ENCODE results near the gene ONECUT3.

The ONECUT3 gene

DNA sequence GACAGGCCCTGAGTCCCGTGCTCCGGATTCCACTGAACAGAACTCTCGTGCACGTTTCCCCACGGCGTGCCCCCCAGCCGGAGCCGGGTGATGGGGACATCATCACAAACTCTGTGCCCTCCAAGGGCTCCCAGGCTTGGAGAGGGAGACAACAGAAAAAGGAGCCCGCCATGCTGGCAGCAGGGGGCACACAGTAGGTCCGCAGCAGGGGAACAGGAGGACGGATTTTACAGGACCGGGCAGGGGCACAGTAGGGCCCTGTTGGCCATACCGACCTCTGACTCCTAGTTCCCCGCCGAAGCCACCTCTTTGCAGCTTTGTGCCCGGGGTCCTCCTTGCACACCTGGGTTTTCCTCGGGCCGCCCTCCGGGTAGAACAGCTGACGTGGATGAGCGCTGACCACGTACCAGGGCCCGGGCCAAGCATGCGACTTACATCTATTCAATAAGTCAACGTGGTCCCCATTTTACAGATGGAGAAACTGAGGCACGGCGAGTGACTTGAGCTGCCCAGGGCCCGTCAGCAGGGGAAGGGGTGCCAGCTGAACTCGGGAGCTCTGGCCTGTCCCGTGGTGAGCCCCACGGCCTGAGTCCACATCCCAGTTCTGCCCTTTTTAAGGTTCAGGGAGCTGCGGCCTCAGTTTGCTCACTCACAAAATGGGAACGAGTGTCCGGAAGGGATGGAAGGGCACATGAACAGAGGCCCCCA is 10.2 kb upstream of the ONECUT3 start:
- DNase-seq = no peak

DNA sequence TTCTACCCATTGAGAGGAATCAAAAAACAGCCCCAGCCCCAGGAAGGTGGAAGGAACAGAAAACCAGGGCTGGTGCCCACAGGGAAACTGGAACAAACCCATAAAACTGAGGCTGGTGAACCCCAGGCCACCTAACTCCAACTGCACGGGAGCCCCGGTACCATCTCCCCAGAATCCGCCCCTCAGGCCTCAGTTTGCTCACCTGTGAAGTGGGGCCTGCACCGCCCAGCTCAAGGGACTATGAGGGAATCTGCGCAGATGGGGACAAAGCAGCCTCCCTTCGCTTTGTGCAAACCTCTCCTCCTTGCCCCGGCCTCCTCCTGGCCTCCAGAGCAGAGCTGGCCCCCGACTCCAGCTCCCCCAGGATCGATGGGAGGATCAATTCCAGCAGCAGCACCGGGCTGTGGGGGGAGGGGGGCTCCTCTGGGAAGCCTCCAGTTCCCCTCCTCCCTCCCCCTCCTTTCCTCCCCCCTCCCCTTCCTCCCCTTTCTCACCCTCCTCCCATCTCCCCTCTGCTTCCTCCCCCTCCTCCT is 9.1 kb upstream of the ONECUT3 start:
- DNase-seq = no peak

DNA sequence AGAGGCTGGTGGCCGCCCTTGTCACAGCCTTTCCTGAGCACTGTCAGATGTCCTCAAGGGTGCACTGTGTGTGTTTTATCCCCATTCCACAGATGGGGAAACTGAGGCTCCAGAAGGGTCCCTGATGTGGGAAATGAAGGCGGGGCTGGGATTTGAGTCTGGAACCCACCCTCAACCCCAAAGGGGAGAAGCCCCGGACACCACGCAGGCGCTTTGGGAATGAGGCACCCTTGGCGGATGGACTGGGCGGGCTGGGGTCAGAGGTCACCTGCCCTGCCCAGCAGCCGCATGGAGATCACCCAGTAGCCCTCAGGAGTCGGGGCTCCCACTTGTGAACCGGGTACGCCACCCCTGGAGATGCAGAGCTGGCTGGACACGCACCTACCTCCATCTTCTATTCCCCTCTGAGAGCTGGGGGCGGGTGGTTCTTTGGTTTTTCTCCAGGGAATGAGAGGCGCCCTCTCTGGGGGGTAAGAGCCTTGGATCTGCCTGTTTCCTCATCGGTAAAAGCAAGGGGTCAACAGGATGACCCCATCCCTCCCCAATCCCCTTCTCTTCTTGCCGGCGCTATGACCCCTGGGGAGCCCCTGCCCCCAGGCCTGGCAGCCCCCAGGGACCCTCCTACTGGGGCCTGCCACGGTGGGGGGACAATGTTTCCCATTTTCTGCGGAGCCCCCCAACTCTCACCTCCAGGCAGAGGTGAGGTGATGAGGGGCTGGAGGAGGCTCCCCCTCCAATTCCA is 8.3 kb upstream of the ONECUT3 start:
- DNase-seq = no peak

GRCh38 chr19:1745589-1746031 is 7.7 kb upstream of the ONECUT3 start:
- no peak for DNase-seq

GRCh38 chr19:1746401-1747284 is 6.7 kb upstream of the ONECUT3 start:
- no peak for DNase-seq

DNA sequence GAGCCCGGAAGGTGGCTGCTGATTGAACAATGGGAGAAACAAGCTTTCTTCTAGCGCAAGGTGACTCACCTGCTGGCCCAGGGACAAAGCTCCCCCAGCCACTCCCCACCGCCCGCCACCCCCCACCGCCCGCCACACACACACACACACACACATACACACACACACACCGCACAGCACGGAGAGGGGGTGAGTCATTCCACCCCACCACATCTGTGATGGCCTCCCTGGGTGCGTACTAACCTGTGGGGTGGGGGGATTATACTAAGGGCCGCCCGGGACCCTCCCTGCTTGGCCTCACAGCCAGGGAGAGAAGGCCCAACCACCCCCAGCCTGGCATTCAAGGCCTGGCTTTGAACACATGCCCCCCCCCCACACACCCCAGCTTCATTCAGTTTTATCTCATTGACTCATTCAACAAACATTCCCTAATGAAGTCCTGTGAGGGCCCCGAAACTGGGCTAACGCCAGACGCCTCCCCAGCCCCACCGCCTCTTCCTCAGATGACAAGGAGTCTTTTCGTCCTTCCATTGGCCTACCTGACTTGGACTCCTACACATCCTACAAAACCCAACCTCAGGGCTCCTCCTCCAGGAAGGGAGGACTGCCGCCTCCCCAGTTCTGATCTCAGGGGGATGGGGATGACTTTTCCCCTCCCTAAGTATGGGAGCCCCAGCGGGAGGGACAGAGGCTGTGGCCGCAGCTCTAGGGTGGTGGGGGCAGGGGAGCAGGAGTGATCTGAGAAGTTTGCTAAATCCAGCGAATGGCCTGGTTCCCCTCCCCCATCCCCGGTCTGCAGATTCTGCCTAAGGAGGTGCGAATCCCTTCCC is 5.8 kb upstream of the ONECUT3 start:
- no peak for DNase-seq

- DNase-seq = no peak
Measured at GRCh38 chr19:1748115-1748872, 5.0 kb upstream of the ONECUT3 start.

DNA sequence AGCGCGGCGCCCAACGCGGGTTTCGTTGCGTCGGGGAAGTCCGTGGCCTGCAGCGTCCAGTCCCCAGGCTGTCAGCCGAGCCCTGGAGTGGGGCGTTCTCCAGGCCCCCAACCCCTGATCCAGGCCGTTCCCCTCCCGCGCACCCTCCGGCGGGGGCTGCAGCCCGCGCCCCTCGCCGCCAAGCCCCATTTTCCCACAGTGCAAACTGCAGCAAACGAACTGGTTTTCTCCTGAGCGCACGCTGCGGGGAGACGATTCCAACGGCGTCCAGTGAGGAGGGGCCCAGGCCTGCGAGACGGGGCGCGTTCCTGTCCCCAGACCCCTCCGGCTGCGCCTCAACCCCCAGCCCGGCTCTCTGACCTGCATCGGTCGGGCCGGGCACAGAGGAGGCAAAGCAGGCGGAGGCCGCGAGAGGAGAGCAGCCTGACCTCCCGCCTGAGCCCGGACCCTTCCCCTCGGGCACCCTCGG is 4.4 kb upstream of the ONECUT3 start:
- no peak for DNase-seq

DNA sequence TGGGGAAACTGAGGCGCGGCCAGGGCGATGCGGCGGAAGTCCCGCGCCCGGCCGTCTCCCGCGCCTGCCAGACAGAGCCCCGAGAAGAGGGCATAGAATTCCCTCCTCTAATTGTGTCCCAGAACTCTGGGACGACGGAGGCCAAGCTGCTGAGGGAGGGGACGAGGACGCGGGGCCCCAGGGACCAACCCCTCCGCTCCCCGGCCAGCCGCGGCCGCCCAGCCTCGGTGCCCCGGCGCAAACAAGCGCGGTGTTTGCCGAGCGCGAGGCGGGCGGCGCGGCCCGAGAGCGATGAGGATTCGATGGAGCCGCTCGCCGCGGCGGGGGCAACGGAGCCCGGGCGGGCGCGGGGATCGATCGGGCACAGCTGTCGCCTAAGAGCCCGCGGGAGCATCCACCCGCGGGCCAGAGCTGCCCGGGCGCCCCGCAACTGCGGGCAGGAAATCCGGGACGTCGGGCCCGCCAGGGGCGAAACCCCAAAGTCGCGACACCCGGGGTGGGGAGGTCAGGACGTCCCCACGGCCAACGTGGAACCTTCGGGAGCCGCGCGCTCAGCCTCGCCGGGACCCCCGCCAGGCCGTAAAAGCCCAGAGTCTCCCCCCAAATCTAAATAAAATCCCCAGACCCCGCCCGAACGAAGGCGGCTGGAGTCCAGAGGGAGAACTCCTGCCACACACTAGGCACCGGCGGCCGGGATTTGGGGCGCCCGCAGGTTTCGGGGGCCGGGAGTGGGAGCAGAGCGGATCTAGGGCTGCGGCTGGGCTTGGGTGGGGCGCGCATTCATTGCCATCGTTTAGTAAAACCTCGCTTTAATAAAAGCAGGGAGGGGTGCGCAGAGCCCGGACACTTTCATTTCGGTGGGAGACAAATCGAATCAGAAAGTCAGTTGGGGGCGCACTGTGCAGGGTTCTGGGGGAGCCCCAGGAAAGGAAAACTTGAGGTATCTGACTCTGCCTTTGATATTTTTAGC is 3.6 kb upstream of the ONECUT3 start:
- no peak for DNase-seq

DNA sequence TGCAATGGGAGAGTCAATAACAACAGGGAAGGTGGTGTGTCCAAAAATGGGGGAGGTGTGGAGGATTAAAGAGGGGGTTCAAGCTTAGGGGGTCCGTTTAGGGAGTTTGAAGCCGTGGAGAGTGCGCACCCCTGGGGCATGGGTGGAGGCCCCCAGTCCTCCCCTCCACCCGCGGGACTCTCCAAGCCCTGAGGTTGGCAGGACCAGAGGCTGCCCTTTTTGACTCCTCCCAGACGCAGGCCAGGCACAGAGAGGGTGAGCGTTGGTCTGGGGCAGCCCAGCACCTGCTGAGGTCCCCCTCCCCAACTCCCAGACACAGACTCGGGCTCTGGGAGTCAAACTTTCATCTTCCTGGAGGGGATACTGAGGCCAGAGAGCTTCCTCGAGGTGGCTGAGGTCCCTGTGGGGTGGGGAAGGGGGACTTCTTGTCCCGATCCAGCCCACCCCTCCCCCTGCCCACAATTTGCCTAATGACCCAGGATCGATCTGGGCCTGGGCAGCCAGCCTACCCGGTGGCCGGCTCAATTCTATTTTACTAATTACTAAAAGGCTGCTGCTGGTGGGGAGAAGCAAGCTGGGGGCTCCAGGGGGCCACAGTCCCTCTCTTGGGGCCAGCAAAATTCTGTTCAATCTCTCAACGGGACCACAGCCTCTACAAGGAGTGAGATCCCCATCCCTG is 2.8 kb upstream of the ONECUT3 start:
- DNase-seq = no peak

GRCh38 chr19:1751367-1752008 is 1.8 kb upstream of the ONECUT3 start:
- DNase-seq = no peak

- no peak for DNase-seq
Measured at GRCh38 chr19:1752009-1752756, 1.1 kb upstream of the ONECUT3 start.

DNA sequence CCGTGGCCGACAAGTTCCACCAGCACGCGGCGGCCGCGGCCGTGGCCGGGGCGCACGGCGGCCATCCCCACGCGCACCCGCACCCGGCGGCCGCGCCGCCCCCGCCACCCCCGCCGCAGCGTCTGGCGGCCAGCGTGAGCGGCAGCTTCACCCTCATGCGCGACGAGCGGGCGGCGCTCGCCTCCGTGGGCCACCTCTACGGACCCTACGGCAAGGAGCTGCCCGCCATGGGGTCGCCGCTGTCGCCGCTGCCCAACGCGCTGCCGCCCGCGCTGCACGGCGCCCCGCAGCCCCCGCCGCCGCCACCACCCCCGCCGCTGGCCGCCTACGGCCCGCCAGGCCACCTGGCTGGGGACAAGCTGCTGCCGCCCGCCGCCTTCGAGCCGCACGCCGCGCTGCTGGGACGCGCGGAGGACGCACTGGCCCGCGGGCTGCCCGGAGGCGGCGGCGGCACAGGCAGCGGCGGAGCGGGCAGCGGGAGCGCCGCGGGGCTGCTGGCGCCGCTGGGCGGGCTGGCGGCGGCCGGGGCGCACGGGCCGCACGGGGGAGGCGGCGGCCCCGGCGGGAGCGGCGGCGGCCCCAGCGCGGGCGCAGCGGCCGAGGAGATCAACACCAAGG is 821 bp downstream of the ONECUT3 start:
- DNase-seq = no peak

- no peak for DNase-seq
Measured at GRCh38 chr19:1754636-1755466, 1.5 kb downstream of the ONECUT3 start.

DNA sequence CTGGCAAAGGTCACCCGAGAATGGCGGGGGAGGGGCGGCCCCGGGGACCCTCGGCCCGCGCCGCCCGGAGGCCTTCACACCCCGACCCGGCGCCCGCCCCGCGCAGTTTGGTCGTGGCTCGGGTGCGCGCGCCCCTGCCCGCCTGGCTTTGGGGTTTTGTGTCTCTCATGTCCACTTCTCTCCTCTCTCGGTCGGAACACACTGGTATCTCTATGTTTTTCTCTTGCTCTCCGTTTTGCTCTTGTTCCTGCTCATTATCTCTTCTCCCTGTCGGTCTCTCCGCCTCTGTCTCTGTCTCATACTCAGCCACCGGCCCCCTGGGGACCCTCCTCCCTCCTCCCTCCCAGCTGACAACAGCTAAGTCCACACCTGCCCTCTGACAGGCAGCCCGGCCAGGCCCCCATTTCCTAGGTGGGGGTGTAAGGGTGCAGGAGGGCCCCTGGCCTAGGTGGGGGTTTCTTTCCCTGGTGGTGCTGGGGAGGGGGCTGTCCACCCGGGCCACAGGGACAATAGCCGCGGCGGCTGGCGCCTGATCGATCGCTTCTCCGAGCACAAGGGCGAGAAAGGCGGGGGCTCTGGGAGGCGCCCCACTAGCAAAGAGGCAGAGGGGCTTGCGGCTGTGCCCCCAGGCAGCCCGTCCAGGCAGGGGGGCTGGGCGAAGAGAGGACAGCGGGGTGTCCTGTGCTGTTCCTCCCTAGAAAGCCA is 2.3 kb downstream of the ONECUT3 start:
- no peak for DNase-seq

- no peak for DNase-seq
Measured at GRCh38 chr19:1756264-1756663, 3.0 kb downstream of the ONECUT3 start.

Data from NCI-H1105 treated with DMSO at 0.1 percent for 48 hours (cell line).